HG03565 (cell line): ENCODE results near the gene TMEM125.

Experiments
- ATAC-seq: cut with Tn5 transposase; IDR thresholded peaks from one replicate; pipeline ENCODE4 v1.9.1; 2021; ENCODE audit warnings: mild to moderate bottlenecking, moderate library complexity; ENCODE audit not compliant: unreplicated experiment

TMEM125 gene

GRCh38 chr1:43307458-43308158 lies 37.8 kb downstream of the TMEM125 start:
- no peak for ATAC-seq

- no peak for ATAC-seq
These were observed 39.0 kb downstream of the TMEM125 start for GRCh38 chr1:43308635-43309404.

DNA sequence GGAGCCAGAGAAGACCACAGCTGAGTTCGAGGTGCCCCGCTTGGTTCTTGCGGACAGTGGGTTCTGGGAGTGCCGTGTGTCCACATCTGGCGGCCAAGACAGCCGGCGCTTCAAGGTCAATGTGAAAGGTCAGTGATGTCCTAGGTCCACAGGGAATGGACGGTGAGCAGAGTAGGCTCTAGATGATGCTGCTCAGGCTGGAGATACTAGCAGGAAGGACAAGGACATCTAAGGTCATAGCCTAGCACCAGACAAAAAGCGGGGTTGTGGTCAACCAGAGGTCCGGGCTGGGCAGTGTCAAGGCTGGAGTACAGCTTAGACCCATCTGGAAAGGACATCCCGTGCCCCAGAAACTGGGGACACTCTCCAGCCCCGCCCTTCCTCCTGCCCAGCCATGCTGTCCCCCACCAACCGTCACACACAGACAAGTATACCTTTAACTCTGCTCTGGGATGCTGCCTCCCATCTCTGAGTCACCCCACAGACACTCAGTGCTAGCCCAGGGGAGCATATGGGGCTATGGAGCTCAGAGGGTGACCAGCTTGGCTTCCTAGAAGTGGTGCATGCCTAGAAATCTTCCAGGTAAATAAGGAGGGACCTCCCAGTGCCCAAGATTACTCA lies 39.7 kb downstream of the TMEM125 start:
- ATAC-seq = no peak

DNA sequence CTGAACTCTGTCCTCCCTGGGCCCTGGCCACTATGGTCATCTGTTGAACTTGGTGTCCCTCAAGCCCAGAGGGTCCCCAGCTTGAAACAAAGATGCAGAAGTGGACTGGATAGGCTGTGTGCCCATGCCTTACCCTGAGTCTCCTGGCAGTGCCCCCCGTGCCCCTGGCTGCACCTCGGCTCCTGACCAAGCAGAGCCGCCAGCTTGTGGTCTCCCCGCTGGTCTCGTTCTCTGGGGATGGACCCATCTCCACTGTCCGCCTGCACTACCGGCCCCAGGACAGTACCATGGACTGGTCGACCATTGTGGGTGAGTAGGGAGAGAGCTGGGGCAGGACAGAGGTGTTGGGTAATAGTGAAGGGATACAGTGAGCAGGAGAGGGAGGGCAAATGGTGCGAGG lies 41.7 kb downstream of the TMEM125 start:
- no peak for ATAC-seq

- ATAC-seq = no peak
These were observed 42.4 kb downstream of the TMEM125 start for GRCh38 chr1:43312212-43312623.

- ATAC-seq = no peak
These were observed 43.1 kb downstream of the TMEM125 start for GRCh38 chr1:43312663-43313515.

GRCh38 chr1:43313771-43314170 lies 44.0 kb downstream of the TMEM125 start:
- ATAC-seq = no peak

DNA sequence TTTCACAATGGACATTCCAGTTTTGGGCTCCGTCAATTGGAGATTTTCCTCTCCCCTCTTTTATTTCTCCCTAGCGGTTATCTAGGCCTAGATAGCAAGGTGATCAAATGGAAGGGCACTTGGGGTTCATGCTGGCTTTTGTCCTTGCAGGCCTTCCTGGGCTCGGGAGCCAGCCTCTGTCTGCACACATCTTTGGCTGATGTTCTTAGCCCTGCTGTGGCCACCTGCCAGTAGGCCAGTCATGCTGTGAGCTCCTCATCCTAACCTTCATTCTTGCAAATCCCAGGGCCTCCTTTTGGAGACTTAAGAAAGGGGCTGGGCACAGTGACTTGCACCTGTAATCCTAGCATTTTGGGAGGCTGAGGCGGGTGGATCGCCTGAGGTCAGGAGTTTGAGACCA lies 44.5 kb downstream of the TMEM125 start:
- ATAC-seq = no peak

DNA sequence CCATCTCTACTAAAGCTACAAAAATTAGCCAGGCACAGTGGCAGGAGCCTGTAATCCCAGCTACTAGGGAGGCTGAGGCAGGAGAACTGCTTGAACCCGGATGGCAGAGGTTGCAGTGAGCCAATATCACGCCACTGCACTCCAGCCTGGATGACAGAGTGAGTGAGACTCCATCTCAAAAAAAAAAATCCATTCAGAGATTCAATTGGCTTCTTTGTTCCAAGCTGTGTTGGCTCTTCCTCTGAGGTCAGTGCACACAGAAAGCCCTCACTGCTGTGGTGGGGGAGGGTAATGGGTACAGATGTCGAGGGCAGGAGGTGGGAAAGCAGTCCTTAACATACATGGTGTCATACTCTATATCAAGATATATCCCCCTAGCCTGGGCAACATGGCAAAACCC lies 45.7 kb downstream of the TMEM125 start:
- no peak for ATAC-seq

DNA sequence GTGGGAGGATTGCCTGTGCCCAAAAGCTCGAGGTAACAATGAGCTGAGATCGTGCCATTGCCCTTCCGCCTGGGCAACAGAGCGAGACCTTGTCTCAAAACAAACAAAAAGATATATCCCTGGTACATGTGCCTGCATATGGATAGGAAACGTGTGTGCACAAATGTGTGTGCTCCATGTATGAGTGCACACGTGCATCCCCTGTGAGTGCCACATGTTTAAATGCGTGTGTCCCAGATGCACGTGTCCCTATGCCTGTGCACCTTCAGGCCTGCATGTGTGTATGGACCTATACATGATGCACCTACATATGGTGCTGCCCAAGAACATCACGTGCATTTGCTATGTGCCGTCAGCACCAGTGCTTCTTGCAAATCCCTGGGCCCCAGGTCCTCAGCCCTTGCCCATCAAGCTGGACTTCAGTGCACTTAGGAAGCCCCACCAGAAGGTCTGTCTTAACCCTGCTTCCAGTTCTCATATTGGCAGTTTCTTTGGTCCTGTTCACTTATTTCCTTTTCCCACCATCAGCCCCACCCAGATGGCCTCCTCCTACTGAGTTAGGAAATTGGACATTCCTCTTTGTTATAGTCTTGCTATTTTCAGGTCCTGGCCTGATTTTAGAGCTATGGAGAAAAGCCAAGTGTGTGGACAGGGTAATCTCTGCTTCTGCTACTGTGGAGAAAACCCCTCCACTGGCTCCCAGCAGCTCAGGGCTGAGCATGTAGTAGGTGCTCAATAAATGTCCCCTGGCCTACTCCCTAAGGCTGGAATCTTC lies 46.4 kb downstream of the TMEM125 start:
- no peak for ATAC-seq

DNA sequence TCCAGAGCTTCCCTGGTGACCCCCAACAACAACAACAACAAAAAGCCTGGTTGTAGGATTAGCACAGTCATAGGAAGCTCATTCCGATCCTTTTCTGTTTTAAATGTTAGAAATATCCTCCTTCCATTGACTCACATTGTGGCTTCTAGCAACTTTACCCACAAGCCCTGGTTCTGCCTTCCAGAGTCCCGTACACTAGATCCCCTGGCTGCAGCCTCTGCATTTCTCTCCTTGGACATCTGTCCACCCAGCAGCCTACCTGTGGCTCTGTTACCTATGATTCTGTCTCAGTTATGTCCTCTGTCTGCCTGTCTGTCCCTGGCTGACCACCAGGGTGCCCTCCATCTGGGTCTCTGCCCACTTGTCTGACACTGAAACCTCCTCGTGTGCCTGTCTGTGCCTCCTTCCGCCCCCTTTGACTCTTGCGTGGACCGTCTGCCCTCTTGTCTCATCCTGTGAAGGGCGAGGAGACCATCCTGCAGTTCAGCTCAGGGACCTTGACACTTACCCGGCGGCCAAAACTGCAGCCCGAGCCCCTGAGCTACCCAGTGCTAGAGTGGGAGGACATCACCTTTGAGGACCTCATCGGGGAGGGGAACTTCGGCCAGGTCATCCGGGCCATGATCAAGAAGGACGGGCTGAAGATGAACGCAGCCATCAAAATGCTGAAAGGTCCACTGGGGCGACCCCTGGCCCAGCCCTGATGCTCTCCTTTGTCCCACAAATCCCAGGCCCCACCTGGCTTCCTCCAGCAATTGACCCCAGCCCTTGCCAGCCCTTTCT lies 47.1 kb downstream of the TMEM125 start:
- ATAC-seq = no peak

GRCh38 chr1:43317817-43318471 lies 48.2 kb downstream of the TMEM125 start:
- ATAC-seq = no peak

- no peak for ATAC-seq
These were observed 49.0 kb downstream of the TMEM125 start for GRCh38 chr1:43318831-43319230.

GRCh38 chr1:43319288-43319687 lies 49.5 kb downstream of the TMEM125 start:
- no peak for ATAC-seq

DNA sequence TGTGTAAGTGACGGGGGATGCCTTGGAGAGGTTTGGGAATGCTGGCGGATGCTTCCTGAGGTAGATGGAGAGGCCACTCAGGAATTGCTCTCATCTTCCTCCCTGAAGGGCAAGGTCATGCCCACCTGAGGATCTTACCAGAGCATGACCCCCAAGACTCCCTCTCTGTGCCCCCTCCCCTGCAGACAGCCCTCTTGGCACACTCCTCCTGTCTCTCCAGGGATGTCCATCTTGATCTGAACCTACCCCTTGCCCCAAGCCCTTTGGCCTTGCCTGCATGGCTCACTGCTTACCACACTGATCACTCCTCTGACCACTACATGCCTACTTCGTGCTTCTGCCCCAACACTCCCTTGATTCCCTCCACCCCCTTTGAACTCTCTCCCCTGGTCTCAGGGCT lies 50.0 kb downstream of the TMEM125 start:
- no peak for ATAC-seq

DNA sequence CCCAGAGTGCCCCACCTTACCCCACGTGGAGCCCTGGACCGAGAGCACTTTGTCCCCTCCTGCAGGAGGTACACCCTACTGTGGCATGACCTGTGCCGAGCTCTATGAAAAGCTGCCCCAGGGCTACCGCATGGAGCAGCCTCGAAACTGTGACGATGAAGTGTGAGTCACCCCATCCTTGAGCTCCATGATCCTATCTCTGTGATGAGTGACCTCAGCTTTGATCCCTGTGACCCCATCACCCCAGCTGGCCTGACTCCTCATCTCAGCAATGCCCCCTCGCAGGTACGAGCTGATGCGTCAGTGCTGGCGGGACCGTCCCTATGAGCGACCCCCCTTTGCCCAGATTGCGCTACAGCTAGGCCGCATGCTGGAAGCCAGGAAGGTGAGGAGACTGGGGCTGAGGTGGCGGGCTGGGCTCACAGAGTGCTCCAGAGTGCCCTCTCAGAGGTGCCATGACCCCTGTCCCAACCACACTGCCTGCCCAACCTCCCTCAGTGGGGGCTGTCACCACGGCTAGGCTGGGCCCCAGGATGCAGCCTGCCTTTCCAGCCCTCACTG lies 51.6 kb downstream of the TMEM125 start:
- no peak for ATAC-seq

DNA sequence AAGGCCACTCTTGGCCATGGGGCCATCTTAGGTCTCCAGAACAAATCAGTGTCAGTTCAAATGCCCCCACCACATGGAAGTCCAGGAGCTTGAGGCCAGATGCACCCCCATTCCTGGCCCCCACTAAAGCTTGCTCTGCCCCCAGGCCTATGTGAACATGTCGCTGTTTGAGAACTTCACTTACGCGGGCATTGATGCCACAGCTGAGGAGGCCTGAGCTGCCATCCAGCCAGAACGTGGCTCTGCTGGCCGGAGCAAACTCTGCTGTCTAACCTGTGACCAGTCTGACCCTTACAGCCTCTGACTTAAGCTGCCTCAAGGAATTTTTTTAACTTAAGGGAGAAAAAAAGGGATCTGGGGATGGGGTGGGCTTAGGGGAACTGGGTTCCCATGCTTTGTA lies 52.7 kb downstream of the TMEM125 start:
- ATAC-seq = no peak
